ENCODE results near the gene CGN. TPM values are rescaled to one million over a fixed set of nuclear protein-coding genes. Genes with fewer than 3 reads are reported as not detected.
A peak's percentile ranks its signal among the peaks of the same experiment; 100 is the strongest.

The CGN gene
- total RNA-seq, 4 donors from 2014 or later, result 33.6 to 71.0 (median 44.6) TPM

- TF ChIP-seq CTCF (IDR thresholded peaks at IDR 0.05) (no peak), POLR2A (IDR thresholded peaks at IDR 0.05) (no peak)
- 50 to 77% methylated on average over 5 of the region's 5 CpGs for WGBS, 2 donors
- intact Hi-C loops (cut with DNase I; ENCODE audit: low total_unique reads), result no loop called here
- no peak for DNase-seq (ENCODE audit: low spot score in 2 of 2)
- H3K4me3 ChIP-seq (ENCODE audit: low read depth, poor library complexity, severe bottlenecking), result no peak overlapping the region
Observed at GRCh38 chr1:151581451-151581850, 70.3 kb downstream of the CGN start.

DNA sequence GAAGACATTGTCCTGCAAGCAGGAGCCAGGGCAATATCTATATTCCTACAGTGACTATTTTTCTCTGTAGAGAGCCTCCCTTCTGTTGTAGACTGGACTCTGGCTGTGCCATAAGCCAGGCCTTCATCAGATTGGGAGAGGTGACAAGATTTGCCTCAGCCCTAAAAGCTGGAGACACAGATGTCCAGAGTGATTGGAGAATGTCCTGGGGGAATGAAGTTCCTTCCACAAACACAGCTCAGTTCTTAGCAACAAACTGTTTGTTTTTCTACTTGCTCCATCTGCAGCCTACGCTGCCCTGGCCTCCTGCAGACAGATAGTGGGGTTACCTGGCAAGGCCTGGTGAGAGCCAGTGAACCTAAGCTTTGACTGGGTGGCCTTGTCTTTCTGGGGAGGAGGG is 70.7 kb downstream of the CGN start:
- WGBS, 2 donors, result 33% methylated on average over 1 of the region's 1 CpG
- no peak for DNase-seq (ENCODE audit: low spot score in 2 of 2)
- intact Hi-C loops (cut with DNase I; ENCODE audit: low total_unique reads), result no loop called here
- TF ChIP-seq CTCF (IDR thresholded peaks at IDR 0.05) (no peak), POLR2A (IDR thresholded peaks at IDR 0.05) (no peak)
- no peak overlapping the region for H3K4me3 ChIP-seq (ENCODE audit: low read depth, poor library complexity, severe bottlenecking)

GRCh38 chr1:151583796-151584195 is 72.6 kb downstream of the CGN start:
- WGBS, 2 donors, result 26 to 32% methylated on average over 2 of the region's 2 CpGs
- no peak overlapping the region for H3K4me3 ChIP-seq (ENCODE audit: low read depth, poor library complexity, severe bottlenecking)
- intact Hi-C loops (cut with DNase I; ENCODE audit: low total_unique reads), result no loop called here
- no peak for DNase-seq (ENCODE audit: low spot score in 2 of 2)
- TF ChIP-seq CTCF (IDR thresholded peaks at IDR 0.05), result no peak
- no peak for TF ChIP-seq POLR2A (IDR thresholded peaks at IDR 0.05)

DNA sequence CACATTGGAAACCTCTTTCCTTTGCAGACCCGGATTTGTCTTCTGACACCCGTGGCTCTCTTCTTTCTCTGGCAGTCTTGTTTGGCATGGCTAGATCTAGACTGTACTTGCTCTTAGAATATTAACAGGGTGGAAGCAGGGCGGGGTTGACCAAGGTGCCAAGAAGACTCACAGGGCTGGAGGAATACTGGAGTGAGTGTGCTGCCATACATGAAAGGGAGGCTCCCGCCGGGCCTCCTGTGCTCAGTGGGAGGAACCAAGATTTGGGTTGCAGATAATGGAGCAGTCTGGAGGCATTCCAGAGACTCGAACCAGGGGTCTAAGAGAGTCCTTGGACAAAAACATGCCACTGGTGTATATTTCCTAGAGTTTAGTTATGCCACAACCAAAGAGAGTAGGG is 73.1 kb downstream of the CGN start:
- TF ChIP-seq CTCF (IDR thresholded peaks at IDR 0.05) (no peak), POLR2A (IDR thresholded peaks at IDR 0.05) (no peak)
- DNase-seq (ENCODE audit: low spot score in 2 of 2), result peak; percentile 75 to 87
- H3K4me3 ChIP-seq (ENCODE audit: low read depth, poor library complexity, severe bottlenecking), result no peak overlapping the region
- 33 to 36% methylated on average over 6 of the region's 6 CpGs for WGBS, 2 donors
- intact Hi-C loops (cut with DNase I; ENCODE audit: low total_unique reads), result no loop called here

GRCh38 chr1:151584780-151585179 is 73.6 kb downstream of the CGN start:
- peak in 1 of 2 donors; percentile 39 for DNase-seq (ENCODE audit: low spot score in 2 of 2)

More at GRCh38 chr1:151584780-151585179, 73.6 kb downstream of the CGN start:
- TF ChIP-seq CTCF (IDR thresholded peaks at IDR 0.05) (no peak), POLR2A (IDR thresholded peaks at IDR 0.05) (no peak)
- H3K4me3 ChIP-seq (ENCODE audit: low read depth, poor library complexity, severe bottlenecking), result no peak overlapping the region
- 30 to 38% methylated on average over 7 of the region's 7 CpGs for WGBS, 2 donors
- intact Hi-C loops (cut with DNase I; ENCODE audit: low total_unique reads), result no loop called here
